Fibroblast of lung (primary cell): ENCODE results near the gene ANKRD10. TPM values are rescaled to one million over a fixed set of nuclear protein-coding genes. Genes with fewer than 3 reads are reported as not detected.

Experiments
- DNase-seq, 2 donors: peaks; one replicate each; pipeline versions ENCODE4 v3.0.0 to v3.0.0-alpha.2; 2010; ENCODE audit warnings: low read depth in 2 of 2
- H2AFZ ChIP-seq: 2 replicates; pipeline ENCODE4 v1.5.1; 2012; ENCODE audit warnings: low read length, control low read depth, inconsistent platforms
- H3K27ac ChIP-seq: 2 replicates; pipeline ENCODE4 v1.5.1; 2011; ENCODE audit warnings: low read length, control low read depth; ENCODE audit not compliant: insufficient read depth
- H3K27me3 ChIP-seq: 2 replicates; pipeline ENCODE4 v1.5.1; 2011; ENCODE audit warnings: mild to moderate bottlenecking, low read length; ENCODE audit not compliant: control insufficient read depth, insufficient read depth
- H3K36me3 ChIP-seq: 2 replicates; pipeline ENCODE4 v1.5.1; 2011; ENCODE audit warnings: low read length; ENCODE audit not compliant: control insufficient read depth, insufficient read depth
- H3K4me1 ChIP-seq: 2 replicates; pipeline ENCODE4 v1.5.1; 2011; ENCODE audit warnings: low read length; ENCODE audit not compliant: control insufficient read depth, insufficient read depth; ENCODE audit errors: extremely low read depth
- H3K4me2 ChIP-seq: 2 replicates; pipeline ENCODE4 v1.5.1; 2011; ENCODE audit warnings: low read length, control low read depth; ENCODE audit not compliant: insufficient read depth; ENCODE audit errors: extremely low read depth
- H3K4me3 ChIP-seq, 4 experiments: fragments of 200-600 bp in 1 of 4; sonication (generic) in 1 of 4; replicated peaks in 1 of 4; 2 replicates each; pipeline ENCODE4 v1.5.1; 2011 to 2016; ENCODE audit warnings: low read length in 4 of 4, low read depth in 3 of 4, mild to moderate bottlenecking in 3 of 4, control low read depth in 2 of 4, inconsistent platforms in 1 of 4, mixed read lengths in 1 of 4; ENCODE audit not compliant: insufficient read depth in 1 of 4; ENCODE audit errors: control extremely low read depth in 1 of 4
- H3K79me2 ChIP-seq: 2 replicates; pipeline ENCODE4 v1.5.1; 2012; ENCODE audit warnings: mild to moderate bottlenecking, low read length, inconsistent platforms; ENCODE audit not compliant: control insufficient read depth, insufficient read depth
- H3K9ac ChIP-seq: 2 replicates; pipeline ENCODE4 v1.5.1; 2011; ENCODE audit warnings: mild to moderate bottlenecking, low read length, control low read depth; ENCODE audit not compliant: insufficient read depth
- H3K9me3 ChIP-seq: 2 replicates; pipeline ENCODE4 v1.5.1; 2012; ENCODE audit warnings: low read depth, low read length; ENCODE audit not compliant: control insufficient read depth, insufficient read depth
- H4K20me1 ChIP-seq: 2 replicates; pipeline ENCODE4 v1.5.1; 2011; ENCODE audit warnings: low read length; ENCODE audit not compliant: control insufficient read depth, insufficient read depth; ENCODE audit errors: extremely low read depth
- EZH2 ChIP-seq: IDR thresholded peaks from 2 replicates; pipeline ENCODE4 v1.5.1; 2012; ENCODE audit warnings: low read length, control low read depth, mild to moderate bottlenecking; ENCODE audit errors: missing control alignments
- polyA plus RNA-seq, 2 donors: library from polyadenylated mRNA; depleted of rRNA in 1 of 2; stranded (reverse) in 1 of 2; unstranded in 1 of 2; fragments of >200 nt; gene quantifications; 2 replicates each; pipeline ENCODE4 v1.2.1, GENCODE V29; 2011 to 2012; ENCODE audit warnings: missing spikeins in 1 of 2
- total RNA-seq: library from RNA; depleted of rRNA; stranded (reverse); fragments of >200 nt; gene quantifications from 2 replicates; pipeline ENCODE4 v1.2.1, GENCODE V29; 2014
- TF ChIP-seq, protein P1 (sequence below), 2 donors: IDR thresholded peaks in 1 of 2; conservative IDR thresholded peaks in 1 of 2; 1 replicate in 1 of 2; 2 replicates in 1 of 2; pipeline ENCODE4 v1.5.1; 2011 to 2012; ENCODE audit warnings: low read length in 2 of 2, control low read depth in 1 of 2, inconsistent platforms in 1 of 2, low read depth in 1 of 2, mild to moderate bottlenecking in 1 of 2

The ANKRD10 gene
- total and polyA plus RNA-seq, 2 donors (not counting 1 experiment from before 2014, with no cell fraction given): 29.5 to 130 TPM

DNA sequence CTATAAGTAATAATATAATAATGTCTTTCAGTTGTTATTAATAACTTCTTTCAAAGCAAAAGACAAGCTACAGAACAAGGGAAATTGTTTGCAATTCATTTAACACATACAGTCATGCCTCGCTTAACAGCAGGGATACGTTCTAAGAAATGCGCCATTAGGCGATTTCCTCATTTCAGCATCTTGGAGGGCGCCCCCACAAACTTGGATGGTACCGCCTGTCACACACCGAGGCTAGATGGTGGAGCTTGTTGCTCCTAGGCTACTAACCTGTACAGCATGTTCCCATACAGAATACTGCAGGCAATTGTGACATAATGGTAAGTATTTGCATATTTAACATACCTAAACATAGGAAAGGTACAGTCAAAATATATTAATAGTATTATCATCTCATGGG lies 8.2 kb upstream of the ANKRD10 start:
- Histone ChIP-seq H3K4me2 (no peak overlapping the region), H3K9me3 (no peaks in the 10 kb centered on the region), H4K20me1 (no peaks in the 10 kb centered on the region), H3K27ac (no peak overlapping the region), H2AFZ (no peak overlapping the region), H3K9ac (no peak overlapping the region), H3K4me3 (no peak overlapping the region), H3K27me3 (peaks cover 7% of the 10 kb centered on the region), H3K4me1 (no peaks in the 10 kb centered on the region), H3K36me3 (no peaks in the 10 kb centered on the region), H3K79me2 (no peaks in the 10 kb centered on the region)
- no peak for TF ChIP-seq EZH2
- TF ChIP-seq, protein P1, sequence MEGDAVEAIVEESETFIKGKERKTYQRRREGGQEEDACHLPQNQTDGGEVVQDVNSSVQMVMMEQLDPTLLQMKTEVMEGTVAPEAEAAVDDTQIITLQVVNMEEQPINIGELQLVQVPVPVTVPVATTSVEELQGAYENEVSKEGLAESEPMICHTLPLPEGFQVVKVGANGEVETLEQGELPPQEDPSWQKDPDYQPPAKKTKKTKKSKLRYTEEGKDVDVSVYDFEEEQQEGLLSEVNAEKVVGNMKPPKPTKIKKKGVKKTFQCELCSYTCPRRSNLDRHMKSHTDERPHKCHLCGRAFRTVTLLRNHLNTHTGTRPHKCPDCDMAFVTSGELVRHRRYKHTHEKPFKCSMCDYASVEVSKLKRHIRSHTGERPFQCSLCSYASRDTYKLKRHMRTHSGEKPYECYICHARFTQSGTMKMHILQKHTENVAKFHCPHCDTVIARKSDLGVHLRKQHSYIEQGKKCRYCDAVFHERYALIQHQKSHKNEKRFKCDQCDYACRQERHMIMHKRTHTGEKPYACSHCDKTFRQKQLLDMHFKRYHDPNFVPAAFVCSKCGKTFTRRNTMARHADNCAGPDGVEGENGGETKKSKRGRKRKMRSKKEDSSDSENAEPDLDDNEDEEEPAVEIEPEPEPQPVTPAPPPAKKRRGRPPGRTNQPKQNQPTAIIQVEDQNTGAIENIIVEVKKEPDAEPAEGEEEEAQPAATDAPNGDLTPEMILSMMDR (conservative IDR thresholded peaks at IDR 0.05 in 1 of 2, IDR thresholded peaks at IDR 0.05 in 1 of 2; ENCODE audit: low read depth in 1 of 2, low read length in 2 of 2): no peak
- DNase-seq: no peak

DNA sequence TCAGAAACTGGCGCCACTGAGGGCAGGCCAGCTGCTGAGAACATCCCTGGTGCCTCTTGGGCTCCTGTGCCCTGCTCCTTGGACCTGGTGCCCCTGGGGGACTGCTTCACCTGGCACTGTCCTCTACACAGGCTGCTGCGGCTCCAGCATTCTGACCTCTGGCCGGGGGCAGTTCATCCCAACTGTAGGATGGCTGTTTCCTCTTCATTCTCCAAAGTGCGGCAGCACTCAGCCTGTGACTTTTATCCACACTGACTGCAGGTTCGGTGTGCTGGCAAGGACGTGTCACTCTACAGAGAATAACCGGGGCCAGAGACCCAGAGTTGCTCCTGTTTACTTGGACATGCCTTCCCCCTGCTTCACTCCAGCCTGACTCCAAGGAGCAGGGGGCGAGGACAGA lies 7.6 kb upstream of the ANKRD10 start:
- no peak overlapping the region for H3K4me2 ChIP-seq
- peak; percentile 33 for TF ChIP-seq EZH2
- TF ChIP-seq, protein P1 (conservative IDR thresholded peaks at IDR 0.05 in 1 of 2, IDR thresholded peaks at IDR 0.05 in 1 of 2; ENCODE audit: low read depth in 1 of 2, low read length in 2 of 2): no peak
- H3K9ac ChIP-seq: no peak overlapping the region
- H3K79me2 ChIP-seq: no peaks in the 10 kb centered on the region
- no peak overlapping the region for H3K4me3 ChIP-seq
- no peak overlapping the region for H3K27ac ChIP-seq
- no peaks in the 10 kb centered on the region for H3K36me3 ChIP-seq
- no peaks in the 10 kb centered on the region for H4K20me1 ChIP-seq
- H3K27me3 ChIP-seq: peaks cover 7% of the 10 kb centered on the region
- no peak for DNase-seq
- no peak overlapping the region for H2AFZ ChIP-seq
- no peaks in the 10 kb centered on the region for H3K4me1 ChIP-seq
- no peaks in the 10 kb centered on the region for H3K9me3 ChIP-seq

DNA sequence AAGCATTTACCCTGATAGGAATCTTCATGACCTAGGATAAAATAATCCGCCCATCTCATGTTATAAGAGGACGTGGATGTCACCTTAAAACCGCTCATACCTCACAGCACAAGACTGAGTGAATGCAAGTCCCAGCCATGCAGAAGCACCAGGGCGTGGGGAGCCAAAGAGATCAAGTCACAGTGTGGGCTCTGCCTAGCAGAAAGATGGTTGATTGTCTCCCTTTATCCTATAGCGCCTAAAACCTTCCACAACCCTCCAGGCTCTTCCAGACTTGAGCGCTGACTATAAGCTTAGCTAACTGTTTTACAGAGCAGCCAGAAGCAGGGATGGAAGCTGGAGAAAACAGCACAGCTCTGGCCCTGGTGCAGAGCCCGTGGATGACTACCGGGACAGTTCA lies 6.8 kb upstream of the ANKRD10 start:
- Histone ChIP-seq H4K20me1 (no peaks in the 10 kb centered on the region), H3K4me2 (no peak overlapping the region), H3K9ac (no peak overlapping the region), H3K9me3 (no peaks in the 10 kb centered on the region), H3K4me1 (peaks cover 5% of the 10 kb centered on the region), H3K4me3 (no peak overlapping the region), H3K27me3 (peaks cover 7% of the 10 kb centered on the region), H2AFZ (no peak overlapping the region), H3K79me2 (no peaks in the 10 kb centered on the region), H3K36me3 (no peaks in the 10 kb centered on the region), H3K27ac (no peak overlapping the region)
- no peak for TF ChIP-seq EZH2
- TF ChIP-seq, protein P1 (conservative IDR thresholded peaks at IDR 0.05 in 1 of 2, IDR thresholded peaks at IDR 0.05 in 1 of 2; ENCODE audit: low read depth in 1 of 2, low read length in 2 of 2): no peak
- DNase-seq: no peak
